HCT116 (cell line): ENCODE results near the gene EIF2B5.

ENCODE experiments used
- CTCF ChIP-seq, 3 experiments: fragments of 200-600 bp in 1 of 3; sonication (generic) in 1 of 3; IDR thresholded peaks in 2 of 3; conservative IDR thresholded peaks in 1 of 3; 2 replicates each; pipeline ENCODE4 v1.5.1; 2012 to 2017; ENCODE audit warnings: low read depth in 2 of 3, low read length in 2 of 3, antibody characterized with exemption in 1 of 3, borderline replicate concordance in 1 of 3, control low read depth in 1 of 3, mild to moderate bottlenecking in 1 of 3, mixed read lengths in 1 of 3, mixed run types in 1 of 3, moderate library complexity in 1 of 3; ENCODE audit not compliant: insufficient read depth in 1 of 3
- POLR2A ChIP-seq: IDR thresholded peaks from 2 replicates; pipeline ENCODE4 v1.7.0; 2011; ENCODE audit warnings: borderline replicate concordance; ENCODE audit not compliant: insufficient read depth, insufficient read length; ENCODE audit errors: extremely low read depth
- POLR2AphosphoS5 ChIP-seq: IDR thresholded peaks from 2 replicates; pipeline ENCODE4 v1.6.1; 2011; ENCODE audit warnings: mild to moderate bottlenecking, low read depth, low read length, moderate library complexity
- REST ChIP-seq: IDR thresholded peaks from 2 replicates; pipeline ENCODE4 v1.6.1; 2012; ENCODE audit warnings: low read depth
- SP1 ChIP-seq: IDR thresholded peaks from 2 replicates; pipeline ENCODE4 v1.6.1; 2012; ENCODE audit warnings: low read depth

GRCh38 chr3:184193991-184194539 lies 58.9 kb downstream of the EIF2B5 start:
- TF ChIP-seq REST (no peak), CTCF (IDR thresholded peaks at IDR 0.05 in 2 of 3, conservative IDR thresholded peaks at IDR 0.05 in 1 of 3; ENCODE audit: borderline replicate concordance in 1 of 3, insufficient read depth in 1 of 3, low read depth in 2 of 3, low read length in 2 of 3) (no peak), POLR2AphosphoS5 (no peak), SP1 (no peak), POLR2A (no peak)
